Measurements from ENCODE around the gene NDUFA12.

Gene NDUFA12

DNA sequence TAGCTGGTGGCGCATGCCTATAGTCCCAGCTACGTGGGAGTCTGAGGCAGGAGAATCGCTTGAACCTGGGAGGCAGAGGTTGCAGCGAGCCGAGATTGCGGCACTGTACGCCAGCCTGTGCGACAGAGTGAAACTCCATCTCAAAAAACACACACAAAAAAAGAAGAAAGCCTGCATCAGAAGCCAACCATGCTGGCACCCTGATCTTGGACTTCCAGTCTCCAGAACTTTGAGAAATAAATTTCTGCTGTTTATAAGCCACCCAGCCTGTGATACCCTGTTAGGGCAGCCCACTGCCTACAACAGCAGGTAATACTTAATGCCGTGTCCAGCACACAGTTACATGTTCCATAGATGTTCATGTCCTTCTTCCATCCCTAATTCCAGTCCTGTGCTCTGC is 62.7 kb downstream of the NDUFA12 start:
- no peak for DNase-seq (ENCODE audit: low read depth in 2 of 2)

DNA sequence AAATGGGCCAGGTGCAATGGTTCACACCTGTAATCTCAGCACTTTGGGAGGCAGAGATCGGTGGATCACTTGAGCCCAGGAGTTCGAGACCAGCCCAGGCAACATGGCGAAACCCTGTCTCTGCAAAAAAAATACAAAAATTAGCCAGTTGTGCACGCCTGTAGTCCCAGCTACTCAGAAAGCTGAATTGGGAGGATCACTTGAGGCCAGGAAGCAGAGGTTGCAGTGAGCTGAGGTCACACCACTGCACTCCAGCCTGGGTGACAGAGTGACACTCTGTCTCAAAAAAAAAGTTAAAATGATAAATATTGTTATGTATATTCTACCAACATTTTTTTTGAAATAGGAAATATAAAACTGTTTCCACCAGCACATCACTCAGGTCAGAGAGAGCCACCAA is 64.9 kb downstream of the NDUFA12 start:
- DNase-seq (ENCODE audit: low read depth in 2 of 2), result no peak

DNA sequence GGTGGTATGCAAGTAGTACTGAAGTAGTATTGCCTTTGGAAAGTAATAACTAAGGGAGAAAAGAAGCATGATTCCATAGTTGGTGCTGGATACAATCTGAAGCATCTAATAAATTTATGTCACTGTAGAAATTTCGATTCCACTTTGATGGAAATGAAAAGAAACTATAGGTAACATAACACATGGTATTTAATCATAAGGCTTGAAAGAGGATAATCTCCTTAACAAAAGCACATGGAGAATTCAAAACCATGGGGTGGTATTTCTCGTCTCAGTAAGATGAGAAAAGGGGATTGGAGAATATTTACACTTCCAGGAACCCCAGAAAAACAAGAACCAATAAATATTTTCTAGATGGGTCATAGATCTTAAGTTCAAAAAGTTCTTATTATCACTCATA is 72.7 kb downstream of the NDUFA12 start:
- no peak for DNase-seq (ENCODE audit: low read depth in 2 of 2)

DNA sequence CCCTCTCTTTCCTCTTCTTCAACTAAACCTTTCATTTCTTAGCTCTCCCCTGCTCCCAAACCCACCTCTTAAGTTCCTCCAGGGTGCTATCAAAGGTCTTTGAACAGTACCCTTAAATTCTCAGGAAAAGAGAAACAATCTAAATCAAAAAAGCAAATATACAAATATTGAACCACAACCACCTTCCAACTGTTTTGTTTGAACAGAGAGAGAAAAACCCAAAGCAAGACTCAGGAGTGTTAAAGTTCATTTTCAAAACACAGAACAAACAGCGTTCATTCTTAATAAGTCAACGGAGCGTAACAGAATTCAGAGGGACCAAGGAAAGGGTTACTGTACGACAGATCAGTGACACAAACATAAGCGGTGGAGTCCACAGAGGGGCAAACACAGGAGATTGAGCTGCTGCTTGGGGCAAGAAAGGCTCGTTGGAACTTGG is 73.3 kb downstream of the NDUFA12 start:
- no peak for DNase-seq (ENCODE audit: low read depth in 2 of 2)

DNA sequence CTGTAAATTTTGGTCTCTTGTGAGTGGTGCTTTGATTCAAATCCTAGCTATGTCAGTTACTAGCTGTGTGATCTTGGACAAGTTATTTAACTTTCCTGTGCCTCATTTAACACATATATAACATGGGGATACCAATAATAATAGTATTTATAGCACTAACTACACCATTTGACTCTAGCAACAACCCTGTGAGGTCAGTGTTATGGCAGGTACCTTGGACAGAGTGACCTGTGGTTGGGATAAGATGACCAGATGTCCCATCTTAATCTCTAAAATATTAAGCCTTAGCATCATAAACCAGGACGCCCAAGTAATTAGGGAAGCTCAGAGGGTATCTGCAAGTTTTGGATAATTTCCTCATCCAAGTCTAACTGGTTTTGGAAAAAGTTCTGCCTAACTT is 73.7 kb downstream of the NDUFA12 start:
- no peak for DNase-seq (ENCODE audit: low read depth in 2 of 2)

DNA sequence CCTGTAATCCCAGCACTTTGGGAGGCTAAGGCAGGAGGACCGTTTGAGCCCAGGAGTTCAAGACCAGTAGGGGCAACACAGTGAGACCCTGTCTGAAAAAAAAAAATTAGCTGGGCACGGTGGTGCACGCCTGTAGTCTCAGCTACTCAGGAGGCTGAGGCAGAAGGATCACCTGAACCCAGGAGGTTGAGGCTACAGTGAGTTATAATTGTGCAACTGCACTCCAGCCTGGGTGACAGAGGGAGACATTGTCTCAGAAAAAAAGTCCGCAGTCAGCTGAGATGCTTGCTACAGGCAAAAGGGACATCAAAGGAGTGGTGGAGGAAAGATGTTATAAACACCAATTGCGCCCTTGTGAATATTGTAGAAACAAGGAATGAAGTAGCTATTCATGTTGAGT is 77.8 kb downstream of the NDUFA12 start:
- no peak for DNase-seq (ENCODE audit: low read depth in 2 of 2)

DNA sequence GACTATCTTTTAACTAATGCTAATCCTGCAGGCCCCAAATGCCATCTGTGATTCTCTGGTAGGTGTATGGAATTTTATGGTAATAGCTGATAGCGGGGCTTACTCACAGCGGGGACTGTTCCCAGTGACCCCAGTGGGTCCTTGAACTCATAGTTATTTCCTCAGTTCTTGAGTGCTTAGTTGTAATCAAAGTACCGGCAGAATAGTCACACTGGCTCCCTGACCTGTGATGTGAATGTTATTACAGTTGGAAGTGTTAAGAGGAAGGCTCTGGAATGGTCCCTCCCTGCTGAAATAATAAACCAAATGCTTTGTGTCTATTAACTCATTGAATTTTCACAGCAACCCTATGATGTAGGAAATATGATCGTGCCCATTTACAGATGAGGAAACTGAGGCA is 78.3 kb downstream of the NDUFA12 start:
- DNase-seq (ENCODE audit: low read depth in 2 of 2), result no peak

DNA sequence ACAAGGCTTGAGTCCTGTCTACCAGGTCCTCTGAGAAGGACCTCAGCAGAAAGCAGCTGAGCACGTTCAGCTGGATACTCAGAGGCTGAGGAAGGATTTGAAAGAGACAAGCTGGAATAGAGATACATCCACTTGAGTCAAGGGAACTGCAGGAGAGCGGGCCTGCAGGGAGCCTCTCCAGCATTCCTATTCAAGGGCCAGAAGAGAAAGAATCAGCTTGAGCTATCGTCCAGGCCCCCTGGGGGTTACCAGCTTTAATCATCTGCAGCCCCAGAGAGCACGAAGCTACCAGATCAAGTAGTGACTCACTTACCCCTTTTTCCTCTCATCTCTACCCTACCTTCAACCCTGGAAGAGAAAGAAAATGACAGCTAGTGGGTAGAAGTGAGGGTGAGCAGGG is 80.9 kb downstream of the NDUFA12 start:
- DNase-seq (ENCODE audit: low read depth in 2 of 2), result no peak

Measured in stimulated activated CD4-positive, alpha-beta T cell treated with anti-CD3 and anti-CD28 coated beads, Interleukin-1b, Interleukin-23, amount 100 ng/mL, for 4 hours (primary cell).